Neutrophil (primary cell): Measurements from ENCODE around the gene HDAC8.

Source experiments
- H3K27ac ChIP-seq: fragments of 200-600 bp; sonication (generic); 2 replicates; pipeline ENCODE4 v1.5.1; 2016; ENCODE audit warnings: mild to moderate bottlenecking, moderate library complexity
- H3K27me3 ChIP-seq: fragments of 200-600 bp; sonication (generic); 2 replicates; pipeline ENCODE4 v1.6.0; 2016; ENCODE audit warnings: mild to moderate bottlenecking
- H3K36me3 ChIP-seq: fragments of 200-600 bp; sonication (generic); 2 replicates; pipeline ENCODE4 v1.5.1; 2017
- H3K4me1 ChIP-seq, 2 experiments: fragments of 200-600 bp in 1 of 2; sonication (generic) in 1 of 2; 1 replicate in 1 of 2; 2 replicates in 1 of 2; pipeline versions ENCODE4 v1.5.1 to v1.6.1; 2013 to 2016; ENCODE audit warnings: low read depth in 1 of 2, low read length in 1 of 2, mild to moderate bottlenecking in 1 of 2, moderate library complexity in 1 of 2; ENCODE audit not compliant: control insufficient read depth in 1 of 2, insufficient read depth in 1 of 2
- H3K4me3 ChIP-seq, 2 experiments: fragments of 200-600 bp in 1 of 2; sonication (generic) in 1 of 2; 1 replicate in 1 of 2; 2 replicates in 1 of 2; pipeline ENCODE4 v1.5.1; 2013 to 2016; ENCODE audit warnings: low read depth in 1 of 2, low read length in 1 of 2, mild to moderate bottlenecking in 1 of 2, moderate library complexity in 1 of 2
- H3K9me3 ChIP-seq: fragments of 200-600 bp; sonication (generic); 2 replicates; pipeline ENCODE4 v1.5.1; 2016
- CTCF ChIP-seq: fragments of 200-600 bp; sonication (generic); IDR thresholded peaks from 2 replicates; pipeline ENCODE4 v1.5.1; 2016; ENCODE audit warnings: antibody characterized with exemption

The HDAC8 gene

GRCh38 chrX:72402614-72403013, 170.0 kb downstream of the HDAC8 start:
- no peak for TF ChIP-seq CTCF
- no peaks in the 10 kb centered on the region for H3K4me1 ChIP-seq
- H3K36me3 ChIP-seq, result no peaks in the 10 kb centered on the region
- no peak overlapping the region for H3K27ac ChIP-seq
- no peaks in the 10 kb centered on the region for H3K27me3 ChIP-seq
- H3K4me3 ChIP-seq, result no peak overlapping the region
- no peaks in the 10 kb centered on the region for H3K9me3 ChIP-seq

- no peaks in the 10 kb centered on the region for H3K27me3 ChIP-seq
- no peaks in the 10 kb centered on the region for H3K36me3 ChIP-seq
- no peak overlapping the region for H3K27ac ChIP-seq
- peaks cover 5 to 9% of the 10 kb centered on the region in 2 experiments for H3K4me1 ChIP-seq
- TF ChIP-seq CTCF, result no peak
- H3K4me3 ChIP-seq, result no peak overlapping the region
- no peaks in the 10 kb centered on the region for H3K9me3 ChIP-seq
These were observed 172.8 kb downstream of the HDAC8 start for GRCh38 chrX:72399816-72400215.

GRCh38 chrX:72396117-72396516, 176.5 kb downstream of the HDAC8 start:
- Histone ChIP-seq H3K9me3 (no peaks in the 10 kb centered on the region), H3K4me3 (no peak overlapping the region), H3K27me3 (no peaks in the 10 kb centered on the region), H3K27ac (no peak overlapping the region), H3K36me3 (no peaks in the 10 kb centered on the region), H3K4me1 (peaks cover 5 to 9% of the 10 kb centered on the region in 2 experiments)
- no peak for TF ChIP-seq CTCF

GRCh38 chrX:72395237-72395636, 177.4 kb downstream of the HDAC8 start:
- TF ChIP-seq CTCF, result no peak
- Histone ChIP-seq H3K27ac (no peak overlapping the region), H3K4me3 (no peak overlapping the region), H3K9me3 (no peaks in the 10 kb centered on the region), H3K36me3 (no peaks in the 10 kb centered on the region), H3K27me3 (no peaks in the 10 kb centered on the region), H3K4me1 (peaks cover 5 to 9% of the 10 kb centered on the region in 2 experiments)

- no peak overlapping the region for H3K27ac ChIP-seq
These were observed 178.0 kb downstream of the HDAC8 start for GRCh38 chrX:72394518-72395170.

More at GRCh38 chrX:72394518-72395170, 178.0 kb downstream of the HDAC8 start:
- no peaks in the 10 kb centered on the region for H3K9me3 ChIP-seq
- no peak overlapping the region for H3K4me3 ChIP-seq
- H3K36me3 ChIP-seq, result no peaks in the 10 kb centered on the region
- no peak for TF ChIP-seq CTCF
- no peaks in the 10 kb centered on the region for H3K27me3 ChIP-seq
- peaks cover 5 to 9% of the 10 kb centered on the region in 2 experiments for H3K4me1 ChIP-seq
